Superior temporal gyrus (tissue), 1 donor: Measurements from ENCODE around the gene PDZK1IP1.
"Not testable (repeated sequence)": the region's sequence is repeated elsewhere in the genome, so short reads cannot be mapped to it uniquely, and the experiment has no call there.

Source experiments
- DNase-seq: peaks from one replicate; pipeline ENCODE4 v3.0.0-alpha.2; 2016; ENCODE audit errors: extremely low spot score

The PDZK1IP1 gene

GRCh38 chr1:47223921-47224675 is 34.3 kb upstream of the PDZK1IP1 start:
- DNase-seq, result no peak

GRCh38 chr1:47223174-47223920 is 33.5 kb upstream of the PDZK1IP1 start:
- DNase-seq, result no peak

- no peak for DNase-seq
These were observed 32.6 kb upstream of the PDZK1IP1 start for GRCh38 chr1:47222476-47222875.

DNA sequence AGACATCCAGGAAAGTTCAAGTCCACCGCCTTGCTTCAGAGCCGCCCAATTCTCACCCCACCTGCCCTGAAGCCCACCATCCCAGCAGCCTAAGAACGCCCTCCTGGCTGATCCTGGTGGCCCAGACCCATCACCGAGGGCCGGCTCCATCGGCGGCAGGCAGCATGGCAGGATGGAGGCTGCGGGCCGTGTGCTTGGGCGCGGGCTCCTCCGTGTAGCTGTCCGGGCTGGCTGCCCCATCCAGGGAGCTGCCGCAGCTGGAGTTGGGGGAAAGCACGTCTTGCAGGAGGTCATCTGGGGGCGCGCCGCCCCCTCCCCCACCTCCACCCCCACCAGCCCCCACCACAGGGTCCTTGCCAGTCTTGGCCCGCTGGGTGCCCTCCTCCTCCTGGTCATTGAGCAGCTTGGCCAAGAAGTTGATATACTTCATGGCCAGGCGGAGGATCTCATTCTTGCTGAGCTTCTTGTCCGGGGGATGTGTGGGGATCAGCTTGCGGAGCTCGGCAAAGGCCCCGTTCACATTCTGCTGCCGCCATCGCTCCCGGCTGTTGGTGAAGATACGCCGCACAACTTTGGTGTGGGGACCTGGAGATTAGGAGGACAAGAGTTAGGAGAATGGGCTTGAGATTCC is 29.9 kb upstream of the PDZK1IP1 start:
- no peak for DNase-seq

DNA sequence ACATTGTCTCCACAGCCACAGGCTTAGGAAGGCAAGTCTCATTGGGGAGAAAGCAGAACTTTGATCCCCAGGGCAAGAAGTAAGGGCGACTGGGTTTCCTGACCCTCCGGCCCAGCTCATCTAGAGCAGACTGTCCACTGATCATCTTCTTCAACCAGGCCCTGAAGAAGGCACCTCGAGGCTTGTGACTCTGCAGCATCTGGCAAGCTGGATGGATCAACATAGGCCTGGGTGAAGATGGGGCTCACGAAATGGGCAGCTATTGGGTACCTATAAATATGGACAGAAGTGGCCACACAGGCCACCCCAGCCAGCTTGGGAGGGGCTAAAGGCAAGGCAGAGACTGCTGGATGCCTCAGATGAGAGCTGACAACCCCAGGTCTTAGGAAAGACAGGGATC is 29.2 kb upstream of the PDZK1IP1 start:
- DNase-seq, result no peak

DNA sequence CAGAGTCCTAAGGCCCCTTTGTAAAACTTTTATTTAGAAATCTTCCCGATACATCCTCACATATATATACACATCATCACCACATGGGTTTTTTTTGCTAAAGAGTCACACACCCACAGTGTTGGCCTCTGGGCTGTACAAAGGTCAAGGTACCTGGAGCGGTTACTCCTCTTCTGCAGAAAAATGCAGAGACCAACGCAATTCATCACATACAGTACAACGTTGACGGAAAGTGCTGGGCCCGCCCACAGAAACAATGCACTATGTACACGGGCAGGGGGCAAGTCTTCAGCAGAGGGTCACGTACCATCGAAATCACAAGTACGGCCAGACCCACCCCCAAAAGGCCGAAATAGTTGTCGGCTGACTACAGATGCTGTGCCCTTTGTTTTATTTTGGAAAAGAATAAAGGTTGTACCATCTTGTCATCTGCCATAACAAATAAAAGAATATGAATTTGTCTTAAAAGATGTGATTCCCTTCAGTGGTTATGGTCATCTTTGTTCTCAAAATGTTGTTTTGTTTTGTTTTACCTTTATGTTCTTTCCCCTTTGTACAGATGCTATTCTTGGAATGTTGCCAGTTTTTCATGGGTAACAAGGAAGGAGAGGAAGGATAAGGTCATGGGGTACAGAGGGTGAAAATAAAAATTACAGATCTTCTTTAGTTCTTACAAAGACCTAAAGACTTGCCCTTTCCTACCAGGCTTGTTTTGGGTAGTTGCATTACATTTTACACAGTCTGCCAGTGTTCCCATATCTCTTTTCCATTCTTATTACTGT is 26.6 kb upstream of the PDZK1IP1 start:
- no peak for DNase-seq

GRCh38 chr1:47215713-47216112 is 25.9 kb upstream of the PDZK1IP1 start:
- DNase-seq, result no peak

- no peak for DNase-seq
These were observed 24.7 kb upstream of the PDZK1IP1 start for GRCh38 chr1:47214549-47214948.

GRCh38 chr1:47213230-47213963 is 23.6 kb upstream of the PDZK1IP1 start:
- no peak for DNase-seq

- DNase-seq, result no peak
These were observed 22.9 kb upstream of the PDZK1IP1 start for GRCh38 chr1:47212636-47213229.

- DNase-seq, result no peak
These were observed 22.0 kb upstream of the PDZK1IP1 start for GRCh38 chr1:47211796-47212269.

DNA sequence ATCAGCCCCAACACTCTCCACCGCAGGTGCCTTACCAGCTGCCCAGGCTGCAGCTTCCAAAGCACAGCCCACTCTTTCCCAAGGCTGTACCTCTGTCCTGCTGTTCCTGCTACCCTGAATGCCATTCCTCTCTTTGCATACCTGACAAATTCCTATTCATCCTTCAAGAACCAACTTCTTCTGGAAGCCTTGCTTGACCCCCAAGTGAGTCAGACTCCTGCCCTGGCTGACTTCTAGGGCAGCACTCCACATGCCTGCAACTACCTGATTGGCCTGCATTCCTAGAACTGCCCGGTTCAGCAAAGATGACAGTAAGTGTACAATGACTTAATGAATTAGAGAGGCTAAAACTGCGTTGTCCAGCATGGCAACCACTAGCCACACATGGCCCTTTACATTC is 20.8 kb upstream of the PDZK1IP1 start:
- no peak for DNase-seq

DNA sequence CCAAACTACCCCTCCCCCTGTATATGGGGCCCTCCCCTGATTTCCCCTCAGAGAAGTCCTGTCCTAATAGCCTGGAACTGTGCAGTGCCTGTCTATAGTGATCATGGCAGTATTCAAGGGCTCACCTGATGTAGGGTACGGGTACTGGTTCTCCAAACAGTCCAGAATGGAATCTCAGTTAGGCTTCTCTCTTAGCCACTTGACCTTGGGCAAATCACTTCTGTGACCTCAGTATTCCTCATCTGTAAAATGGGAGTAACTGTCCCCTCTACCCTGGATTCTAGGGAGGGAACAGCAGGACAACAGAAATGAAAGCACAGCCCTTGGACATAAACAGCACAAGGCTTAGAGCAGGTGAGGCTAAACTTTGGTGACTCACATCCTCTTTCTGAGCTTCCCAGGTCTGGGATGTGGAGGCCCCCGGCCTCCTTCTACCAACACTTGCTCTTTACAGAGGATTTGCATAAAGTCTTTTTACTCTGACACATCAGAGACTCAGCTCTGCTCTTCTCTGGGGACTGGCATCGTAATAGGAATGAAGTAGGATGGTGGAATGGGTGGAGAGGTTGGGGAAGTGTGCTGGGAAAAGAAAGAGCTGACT is 20.0 kb upstream of the PDZK1IP1 start:
- DNase-seq, result no peak

DNA sequence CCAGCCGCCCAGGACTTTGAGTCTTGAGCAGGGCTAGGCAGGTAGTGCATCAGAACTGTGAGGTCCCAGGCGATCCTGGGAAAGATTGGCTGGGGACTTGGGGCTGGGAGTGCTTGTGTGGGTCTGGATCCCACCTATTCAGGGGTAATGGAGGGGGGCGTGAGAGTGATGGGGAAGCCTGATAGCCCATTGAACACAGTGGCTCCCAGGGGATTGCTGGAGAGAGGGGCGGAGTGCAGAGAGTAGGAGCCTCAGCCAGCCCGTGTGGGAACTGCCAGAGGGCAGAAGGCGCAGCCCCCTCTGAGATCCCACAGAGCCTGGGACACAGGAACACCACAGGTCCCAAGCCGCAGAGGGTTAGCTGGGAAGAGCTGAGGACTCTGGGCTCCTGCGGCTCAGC is 19.3 kb upstream of the PDZK1IP1 start:
- DNase-seq, result no peak

GRCh38 chr1:47208374-47208850 is 18.6 kb upstream of the PDZK1IP1 start:
- no peak for DNase-seq

- no peak for DNase-seq
These were observed 18.1 kb upstream of the PDZK1IP1 start for GRCh38 chr1:47207803-47208373.

DNA sequence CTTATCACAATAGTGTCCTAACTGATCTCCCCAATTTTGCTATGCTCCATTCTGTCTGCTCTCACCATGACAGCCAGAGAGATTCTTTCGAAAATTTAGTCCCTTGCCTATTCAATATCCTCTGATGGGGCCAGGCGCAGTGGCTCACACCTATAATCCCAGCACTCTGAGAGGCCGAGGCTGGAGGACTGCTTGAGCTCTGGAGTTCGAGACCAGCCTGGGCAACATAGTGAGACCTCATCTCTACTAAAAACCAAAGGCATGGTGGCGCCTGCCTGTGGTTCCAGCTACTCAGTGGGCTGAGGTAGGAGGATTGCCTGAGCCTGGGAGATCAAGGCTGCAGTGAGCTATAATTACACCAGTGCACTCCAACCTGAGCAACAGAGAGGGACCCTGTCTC is 16.1 kb upstream of the PDZK1IP1 start:
- DNase-seq, result no peak

- not testable (repeated sequence) for DNase-seq
These were observed 13.7 kb upstream of the PDZK1IP1 start for GRCh38 chr1:47203504-47203903.

DNA sequence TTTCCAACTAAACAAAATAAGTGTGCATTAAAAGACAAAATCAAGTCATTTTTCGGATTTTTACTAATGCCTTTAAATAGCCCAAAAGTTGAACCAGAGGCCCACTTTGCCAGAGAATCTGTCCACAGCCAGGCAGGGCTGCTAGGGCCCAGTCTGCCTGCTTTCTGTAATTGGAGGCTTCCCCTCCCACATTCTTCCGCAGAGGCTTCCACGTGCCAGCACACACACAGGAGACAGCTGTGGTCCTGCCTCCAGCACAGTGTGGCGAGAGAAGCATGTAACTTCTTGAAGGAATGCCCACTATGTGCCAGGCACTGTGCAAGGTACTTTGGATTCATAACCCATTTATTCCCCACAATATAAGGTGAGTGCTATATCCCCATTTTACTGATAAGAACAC is 11.3 kb upstream of the PDZK1IP1 start:
- DNase-seq, result no peak

- no peak for DNase-seq
These were observed 8.4 kb upstream of the PDZK1IP1 start for GRCh38 chr1:47198214-47198613.
